Mucosa of rectum (tissue), 2 donors: ENCODE results near the gene SIGLEC11.
"Not testable (repeated sequence)": the region's sequence is repeated elsewhere in the genome, so short reads cannot be mapped to it uniquely, and the experiment has no call there.

Experiments used
- H3K27ac ChIP-seq, 2 donors: one replicate each; pipeline ENCODE4 v1.7.0; 2013; ENCODE audit warnings: inconsistent platforms in 2 of 2, low read depth in 2 of 2, low read length in 2 of 2
- H3K27me3 ChIP-seq, 2 donors: one replicate each; pipeline ENCODE4 v1.7.0; 2013; ENCODE audit warnings: low read length in 2 of 2; ENCODE audit not compliant: control insufficient read depth in 2 of 2, insufficient read depth in 2 of 2
- H3K36me3 ChIP-seq, 2 donors: one replicate each; pipeline ENCODE4 v1.7.0; 2013; ENCODE audit warnings: low read length in 2 of 2; ENCODE audit not compliant: control insufficient read depth in 2 of 2, insufficient read depth in 2 of 2
- H3K4me1 ChIP-seq, 2 donors: one replicate each; pipeline ENCODE4 v1.7.0; 2013; ENCODE audit warnings: low read length in 2 of 2, mild to moderate bottlenecking in 1 of 2; ENCODE audit not compliant: control insufficient read depth in 2 of 2, insufficient read depth in 2 of 2
- H3K4me3 ChIP-seq, 2 donors: one replicate each; pipeline ENCODE4 v1.7.0; 2013; ENCODE audit warnings: low read length in 2 of 2
- H3K9ac ChIP-seq, 2 donors: one replicate each; pipeline ENCODE4 v1.7.0; 2013; ENCODE audit warnings: low read length in 2 of 2, low read depth in 1 of 2, mild to moderate bottlenecking in 1 of 2
- H3K9me3 ChIP-seq, 2 donors: one replicate each; pipeline ENCODE4 v1.7.0; 2013; ENCODE audit warnings: low read length in 2 of 2; ENCODE audit not compliant: control insufficient read depth in 2 of 2
- donor health status: healthy.
- donor health status: Normal muscosa, but diverticular disease.

SIGLEC11 gene

DNA sequence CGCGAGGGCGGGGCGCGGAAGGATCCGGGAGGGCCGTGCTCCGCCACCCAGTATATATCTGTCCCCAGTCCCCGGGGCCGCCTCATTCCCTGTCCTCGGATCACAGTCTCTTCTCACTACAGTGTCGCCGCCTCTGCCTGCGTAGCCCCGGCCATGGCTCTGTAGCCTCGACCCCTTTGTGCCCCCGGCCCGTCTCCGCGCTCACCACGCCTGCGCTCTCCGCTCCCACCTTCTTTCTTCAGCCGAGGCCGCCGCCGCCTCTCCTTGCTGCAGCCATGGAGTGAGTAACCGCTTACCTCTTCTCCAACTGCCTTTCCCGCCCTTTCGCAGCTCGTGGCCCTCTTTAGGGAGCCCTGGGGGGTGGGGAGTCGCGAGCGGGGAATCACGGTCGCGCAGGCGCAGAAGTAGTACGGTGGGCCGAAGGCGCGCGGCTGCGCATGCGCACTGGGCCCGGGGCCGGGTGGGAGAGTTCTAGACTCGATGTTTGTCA lies 31.8 kb downstream of the SIGLEC11 start, which contains the start of the genes ATF5 and NUP62:
Gene ATF5 (plus strand): TSS at position 85 of the 490 bp plus-strand sequence. CDS start 1,646 bp downstream, outside the sequence.
Gene NUP62 (minus strand): TSS at position 384 of the 490 bp plus-strand sequence. CDS start 19,697 bp downstream, outside the sequence.
- H3K27ac ChIP-seq: peak within 1 kb of the TSS; percentile 93 to 97
- H3K9me3 ChIP-seq: no peaks in the 10 kb centered on the region
- H3K4me1 ChIP-seq: peaks cover 8 to 14% of the 10 kb centered on the region in 2 donors
- no peaks in the 10 kb centered on the region for H3K27me3 ChIP-seq
- H3K4me3 ChIP-seq: peak within 1 kb of the TSS; percentile 90 to 96
- H3K9ac ChIP-seq: peak within 1 kb of the TSS; percentile 87 to 90
- peaks cover under 1 to 27% of the 10 kb centered on the region in 2 donors for H3K36me3 ChIP-seq

DNA sequence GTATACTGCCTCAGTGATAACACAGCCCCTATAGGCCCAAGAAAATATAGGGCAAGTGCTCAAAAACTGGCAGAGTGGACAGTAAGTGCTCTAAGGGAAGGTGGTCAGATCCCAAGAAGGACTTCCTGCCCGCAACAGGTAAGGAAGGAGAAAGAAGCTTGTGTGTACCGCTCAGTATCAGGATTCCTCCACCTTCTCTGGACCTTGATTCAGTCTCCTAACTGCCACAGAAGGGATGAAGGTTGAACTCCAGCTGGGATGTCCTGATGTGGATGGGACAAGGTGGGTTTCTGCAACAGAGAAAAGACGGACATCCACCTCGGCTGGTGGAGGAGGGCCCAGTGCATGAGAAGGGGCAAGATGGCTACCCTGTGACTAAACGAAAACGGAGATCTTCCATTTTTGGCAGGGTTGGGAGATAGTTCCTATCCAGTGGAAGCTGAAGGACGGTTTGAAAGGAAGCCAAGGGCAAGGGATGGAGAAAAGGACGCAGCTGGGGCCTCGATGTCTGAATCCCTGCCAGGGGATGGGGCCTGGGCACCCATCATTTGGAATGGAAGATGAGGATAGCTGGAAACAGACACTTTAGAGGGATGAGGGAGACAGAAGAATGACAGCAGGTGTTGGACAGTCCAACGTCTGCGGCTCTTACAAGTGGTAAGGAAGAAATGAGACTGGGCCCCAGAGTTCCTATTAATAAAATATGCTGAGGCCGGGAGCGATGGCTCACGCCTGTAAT lies 33.3 kb downstream of the SIGLEC11 start:
- Histone ChIP-seq H3K4me1 (peaks cover 8 to 17% of the 10 kb centered on the region in 2 donors), H3K36me3 (peaks cover 9 to 36% of the 10 kb centered on the region in 2 donors), H3K27ac (no peak overlapping the region), H3K9ac (peak overlapping the region in 1 of 2 donors; percentile 8), H3K4me3 (peak overlapping the region in 1 of 2 donors; percentile 0), H3K27me3 (no peaks in the 10 kb centered on the region), H3K9me3 (no peaks in the 10 kb centered on the region)

DNA sequence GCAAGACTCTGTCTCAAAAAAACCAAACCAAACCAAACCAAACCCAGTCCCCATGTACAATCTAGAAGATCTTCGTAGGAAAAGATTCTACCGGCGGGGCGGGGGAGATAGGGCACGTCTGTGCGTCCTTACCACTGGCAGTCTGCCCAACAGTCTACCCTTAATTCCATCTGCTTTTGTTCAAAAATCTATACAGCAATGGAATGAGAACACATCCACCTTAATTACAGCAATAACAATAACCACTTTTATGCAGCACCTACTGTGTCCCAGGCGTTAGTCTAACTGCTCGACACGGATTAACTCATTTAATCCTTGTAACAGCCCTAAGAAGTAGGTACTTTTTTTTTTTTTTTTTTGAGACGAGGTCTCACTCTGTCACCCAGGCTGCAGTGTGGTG lies 34.5 kb downstream of the SIGLEC11 start:
- Histone ChIP-seq H3K4me1 (peaks cover 8 to 17% of the 10 kb centered on the region in 2 donors), H3K9me3 (no peaks in the 10 kb centered on the region), H3K4me3 (no peak overlapping the region), H3K36me3 (peaks cover 16 to 42% of the 10 kb centered on the region in 2 donors), H3K27me3 (no peaks in the 10 kb centered on the region), H3K9ac (no peak overlapping the region), H3K27ac (no peak overlapping the region)

DNA sequence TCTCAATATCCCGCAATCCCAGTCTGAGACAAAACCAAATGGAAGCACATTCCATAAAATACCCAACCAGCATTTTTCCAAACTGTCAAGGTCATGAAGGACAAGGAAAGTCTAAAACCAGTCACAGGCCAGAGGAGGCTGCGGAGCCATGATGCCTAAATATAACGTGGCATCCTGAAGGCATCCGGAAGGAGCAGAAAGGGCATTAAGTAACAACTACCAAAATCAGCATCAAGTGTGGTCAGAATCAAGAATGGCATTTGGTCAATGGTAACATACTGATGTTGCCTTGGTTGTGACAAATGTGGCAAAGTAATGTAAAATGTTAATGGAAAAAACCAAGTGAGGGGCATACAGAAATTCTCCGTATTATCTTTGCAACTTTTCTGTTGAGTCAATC lies 35.5 kb downstream of the SIGLEC11 start:
- H3K9ac ChIP-seq: no peak overlapping the region
- peaks cover 8 to 17% of the 10 kb centered on the region in 2 donors for H3K4me1 ChIP-seq
- H3K9me3 ChIP-seq: no peaks in the 10 kb centered on the region
- H3K27ac ChIP-seq: no peak overlapping the region
- no peak overlapping the region for H3K4me3 ChIP-seq
- H3K27me3 ChIP-seq: no peaks in the 10 kb centered on the region
- peaks cover 16 to 47% of the 10 kb centered on the region in 2 donors for H3K36me3 ChIP-seq

DNA sequence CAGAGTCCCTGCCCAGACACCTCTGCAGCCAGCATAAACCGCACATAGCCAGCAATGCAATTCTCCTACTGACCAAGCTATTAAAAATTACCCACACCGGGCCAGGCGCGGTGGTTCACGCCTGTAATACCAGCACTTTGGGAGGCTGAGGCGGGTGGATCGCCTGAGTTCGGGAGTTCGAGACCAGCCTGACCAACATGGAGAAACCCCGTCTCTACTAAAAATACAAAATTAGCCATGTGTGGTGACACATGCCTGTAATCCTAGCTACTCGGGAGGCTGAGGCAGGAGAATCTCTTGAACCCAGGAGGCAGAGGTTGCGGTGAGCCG lies 36.1 kb downstream of the SIGLEC11 start:
- H3K27ac ChIP-seq, H3K4me3 ChIP-seq, H3K27me3 ChIP-seq, H3K9me3 ChIP-seq, H3K9ac ChIP-seq: not testable (repeated sequence)
- Histone ChIP-seq H3K36me3 (peaks cover 16 to 47% of the 10 kb centered on the region in 2 donors), H3K4me1 (peaks cover 8 to 17% of the 10 kb centered on the region in 2 donors)

DNA sequence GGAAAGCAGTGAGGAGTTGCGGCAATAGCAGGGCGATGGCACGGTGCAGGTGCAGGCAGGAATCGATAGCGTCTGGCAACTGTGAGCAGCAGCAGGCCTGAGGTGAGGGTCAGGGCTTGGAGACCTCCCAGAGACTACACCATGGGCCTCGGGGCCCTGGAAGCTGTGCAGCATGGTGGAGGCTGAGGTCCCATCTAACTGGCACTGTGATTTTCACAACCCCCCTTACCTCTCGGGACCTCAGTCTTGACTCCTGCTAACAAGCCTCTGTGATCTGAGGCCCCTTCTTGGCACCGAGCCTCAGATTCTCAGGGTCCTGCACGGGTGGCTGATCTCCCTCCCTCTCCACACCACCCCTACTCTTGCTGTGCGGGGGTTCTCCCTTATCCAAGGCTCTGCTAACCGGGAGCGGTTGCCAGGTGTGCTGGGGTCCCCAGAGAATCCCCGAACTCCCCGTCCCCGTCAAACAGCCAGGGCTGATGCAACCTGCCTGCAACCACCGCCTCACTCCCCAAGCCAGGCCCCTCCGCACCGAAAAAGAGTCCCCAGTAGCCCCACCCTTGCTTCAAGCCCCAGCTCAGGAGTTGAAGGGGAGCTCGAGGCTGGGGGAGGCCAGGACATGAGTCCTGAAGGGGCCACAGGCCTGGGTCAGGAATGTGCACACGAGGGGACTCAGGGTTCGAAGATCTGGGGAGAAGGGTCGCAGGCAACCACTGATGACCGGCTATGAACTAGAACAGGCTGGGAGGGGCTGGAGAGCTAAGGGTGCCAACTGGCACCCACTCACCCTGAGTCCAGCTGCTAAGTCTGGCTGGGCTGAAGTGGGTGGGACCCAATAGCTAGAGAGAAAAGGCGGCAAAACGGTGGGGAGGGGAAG lies 36.7 kb downstream of the SIGLEC11 start:
- no peaks in the 10 kb centered on the region for H3K9me3 ChIP-seq
- no peak overlapping the region for H3K9ac ChIP-seq
- no peaks in the 10 kb centered on the region for H3K27me3 ChIP-seq
- peaks cover 16 to 47% of the 10 kb centered on the region in 2 donors for H3K36me3 ChIP-seq
- H3K4me1 ChIP-seq: peaks cover 8 to 17% of the 10 kb centered on the region in 2 donors
- H3K4me3 ChIP-seq: no peak overlapping the region
- H3K27ac ChIP-seq: no peak overlapping the region

DNA sequence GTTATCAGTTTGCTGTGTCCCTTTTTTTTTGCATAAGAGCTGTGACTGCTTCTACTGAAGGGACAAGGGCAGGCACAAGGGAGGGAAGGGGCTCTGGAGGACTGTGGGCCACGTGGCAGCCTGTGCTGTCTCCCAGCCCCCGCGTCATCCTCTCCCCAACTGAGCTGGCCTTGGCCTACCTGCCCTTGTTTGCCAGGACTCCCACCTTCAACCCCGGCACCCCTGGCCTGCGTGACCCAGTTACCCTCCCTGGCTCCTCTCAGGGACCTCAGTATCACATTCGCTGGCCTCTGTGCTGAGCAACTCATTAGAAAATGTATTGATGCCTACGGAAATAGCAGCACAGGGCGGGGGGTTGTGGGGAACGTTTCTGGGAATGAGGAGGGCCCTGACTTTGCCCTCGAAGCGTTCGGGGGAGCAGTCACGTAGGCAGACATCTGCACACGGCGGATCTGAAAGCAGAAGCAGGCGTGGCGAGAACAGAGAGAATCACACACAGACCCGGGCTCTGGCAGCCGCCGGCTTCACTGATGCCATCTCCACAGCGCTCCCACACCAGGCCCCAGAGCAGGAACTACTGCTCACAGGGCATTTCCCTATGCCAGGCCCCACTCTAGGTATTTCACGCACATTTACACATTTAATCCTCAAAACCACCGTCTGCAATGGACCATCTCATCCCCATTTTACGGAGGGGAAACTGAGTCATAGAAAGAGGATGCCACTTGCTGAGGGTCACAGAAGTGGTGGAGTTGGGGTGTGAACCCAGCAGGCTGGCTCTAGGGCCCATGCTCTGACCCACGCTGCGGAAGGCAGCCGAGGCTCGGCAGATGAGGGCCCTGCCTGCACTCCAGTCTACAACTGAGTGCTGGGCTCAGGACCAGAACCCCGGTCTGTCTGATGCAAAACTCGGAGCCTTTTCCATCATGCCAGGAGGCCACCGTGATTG lies 37.6 kb downstream of the SIGLEC11 start:
- no peak overlapping the region for H3K4me3 ChIP-seq

DNA sequence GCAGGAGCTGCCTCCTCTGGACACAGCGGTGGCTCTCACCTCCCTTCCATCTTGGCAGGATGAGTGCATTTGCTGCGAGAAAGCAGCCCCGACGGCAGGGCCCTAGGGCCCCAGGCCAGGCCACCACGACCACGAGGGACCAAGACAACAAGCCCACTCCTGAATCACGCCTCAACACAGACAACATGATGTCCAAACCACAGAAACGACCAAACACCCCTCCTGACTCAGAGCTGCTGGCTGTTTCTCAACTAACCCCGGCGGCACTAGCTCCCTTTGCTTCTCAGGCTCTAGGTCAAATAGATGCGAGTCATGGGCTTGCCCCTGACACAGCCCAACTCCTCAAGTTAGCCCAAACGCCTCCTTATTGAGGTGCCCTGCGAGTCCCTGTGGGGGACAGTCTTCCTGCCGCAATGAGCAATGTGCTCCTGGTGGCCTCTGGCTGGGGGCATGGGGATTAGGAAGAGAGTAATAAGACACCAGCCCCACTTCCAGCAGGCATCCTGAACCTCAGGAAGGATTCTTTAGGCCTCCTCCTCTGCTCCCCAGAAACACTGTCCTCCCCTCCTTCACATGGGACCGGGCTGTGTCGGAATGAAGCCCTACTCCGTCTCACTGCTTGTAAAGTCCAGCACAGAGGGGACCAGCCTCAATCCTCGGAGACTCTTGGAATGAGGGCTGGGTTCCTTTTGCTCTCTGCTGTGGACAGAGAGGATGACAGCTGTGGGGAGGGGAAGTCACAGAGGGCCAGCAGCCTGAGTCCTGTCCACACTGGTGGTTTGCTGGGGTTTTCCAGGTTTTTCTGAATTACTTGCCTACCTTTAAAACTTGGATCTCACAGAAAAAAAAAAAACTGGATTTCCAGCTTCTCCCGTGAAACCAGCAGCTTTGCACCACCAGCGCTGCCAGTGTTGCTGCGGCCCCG lies 38.8 kb downstream of the SIGLEC11 start:
- no peak overlapping the region for H3K4me3 ChIP-seq
- peaks cover 23 to 47% of the 10 kb centered on the region in 2 donors for H3K36me3 ChIP-seq
- no peaks in the 10 kb centered on the region for H3K27me3 ChIP-seq
- H3K9me3 ChIP-seq: no peaks in the 10 kb centered on the region
- no peak overlapping the region for H3K27ac ChIP-seq
- H3K4me1 ChIP-seq: peaks cover 0 to 3% of the 10 kb centered on the region in 2 donors
- H3K9ac ChIP-seq: no peak overlapping the region

More for the DNA sequence above, 37.6 kb downstream of the SIGLEC11 start:
- H3K4me1 ChIP-seq: peaks cover 8 to 12% of the 10 kb centered on the region in 2 donors
- H3K27me3 ChIP-seq: no peaks in the 10 kb centered on the region
- peaks cover 17 to 49% of the 10 kb centered on the region in 2 donors for H3K36me3 ChIP-seq
- no peak overlapping the region for H3K9ac ChIP-seq
- H3K9me3 ChIP-seq: no peaks in the 10 kb centered on the region
- no peak overlapping the region for H3K27ac ChIP-seq
